ENCODE results near the gene PLXDC2. TPM values are rescaled to one million over a fixed set of nuclear protein-coding genes. Genes with fewer than 3 reads are reported as not detected.

Gene PLXDC2
- total and polyA plus RNA-seq, 2 donors (not counting 1 experiment from before 2014, with no cell fraction given), result 0.07 TPM

GRCh38 chr10:20271490-20271889, 455.3 kb downstream of the PLXDC2 start:
- no peak overlapping the region for H2AFZ ChIP-seq (ENCODE audit: insufficient read depth, low read depth, low read length, poor library complexity, severe bottlenecking)
- H3K36me3 ChIP-seq (replicated peaks in 1 of 2; ENCODE audit: control extremely low read depth in 1 of 2, control insufficient read depth in 1 of 2, extremely low read depth in 1 of 2, insufficient read depth in 2 of 2, low read length in 1 of 2), result no peaks in the 10 kb centered on the region
- Mint-ChIP-seq H3K4me3 (no peak overlapping the region), H3K27ac (no peak overlapping the region), H3K9me3 (ENCODE audit: insufficient read depth) (peaks cover 7% of the 10 kb centered on the region), H3K4me1 (no peaks in the 10 kb centered on the region), H3K27me3 (no peaks in the 10 kb centered on the region)
- no peaks in the 10 kb centered on the region for H3K9me3 ChIP-seq (ENCODE audit: control extremely low read depth in 1 of 3, control insufficient read depth in 2 of 3, insufficient read depth in 1 of 3, low read length in 2 of 3)
- WGBS (ENCODE audit: insufficient coverage), result no CpG with 5 or more reads among the region's 2 CpGs
- no peaks in the 10 kb centered on the region for H3K79me2 ChIP-seq (ENCODE audit: control insufficient read depth, insufficient read depth, low read length)
- H3K27me3 ChIP-seq (replicated peaks in 1 of 4; ENCODE audit: control extremely low read depth in 1 of 4, control insufficient read depth in 3 of 4, insufficient read depth in 4 of 4, low read length in 3 of 4), result no peaks in the 10 kb centered on the region
- no peaks in the 10 kb centered on the region for H3K4me1 ChIP-seq (ENCODE audit: control insufficient read depth in 2 of 2, insufficient read depth in 2 of 2, low read length in 2 of 2)
- ATAC-seq (ENCODE audit: low read depth) (no peak), DNase-seq (no peak)
- TF ChIP-seq EZH2 (IDR thresholded peaks at IDR 0.05; ENCODE audit: borderline replicate concordance, insufficient read depth, low read depth, low read length, poor library complexity, severe bottlenecking) (no peak), CTCF (IDR thresholded peaks at IDR 0.05) (no peak)
- ChIA-PET CTCF (no interaction called here), POLR2A (no interaction called here)
- no peak overlapping the region for H3K27ac ChIP-seq (ENCODE audit: low read length in 2 of 2)
- H4K20me1 ChIP-seq (ENCODE audit: control insufficient read depth, insufficient read depth, low read length, poor library complexity, severe bottlenecking), result no peaks in the 10 kb centered on the region
- H3K4me2 ChIP-seq (replicated peaks; ENCODE audit: low read depth, low read length, poor library complexity, severe bottlenecking), result no peak overlapping the region
- intact Hi-C loops (cut with micrococcal nuclease), result no loop called here
- H3K9ac ChIP-seq (ENCODE audit: low read length), result no peak overlapping the region
- H3K4me3 ChIP-seq (ENCODE audit: control extremely low read depth in 1 of 5, extremely low read depth in 1 of 5, insufficient read depth in 1 of 5, low read depth in 2 of 5, low read length in 4 of 5), result no peak overlapping the region

GRCh38 chr10:20272608-20273007, 456.4 kb downstream of the PLXDC2 start:
- Mint-ChIP-seq H3K4me3 (no peak overlapping the region), H3K9me3 (ENCODE audit: insufficient read depth) (peaks cover 7% of the 10 kb centered on the region), H3K27ac (no peak overlapping the region), H3K4me1 (no peaks in the 10 kb centered on the region), H3K27me3 (no peaks in the 10 kb centered on the region)
- no peak overlapping the region for H3K4me3 ChIP-seq (ENCODE audit: control extremely low read depth in 1 of 5, extremely low read depth in 1 of 5, insufficient read depth in 1 of 5, low read depth in 2 of 5, low read length in 4 of 5)
- no peaks in the 10 kb centered on the region for H4K20me1 ChIP-seq (ENCODE audit: control insufficient read depth, insufficient read depth, low read length, poor library complexity, severe bottlenecking)
- ATAC-seq (ENCODE audit: low read depth) (no peak), DNase-seq (no peak)
- no peak overlapping the region for H3K9ac ChIP-seq (ENCODE audit: low read length)
- no peaks in the 10 kb centered on the region for H3K79me2 ChIP-seq (ENCODE audit: control insufficient read depth, insufficient read depth, low read length)
- H3K9me3 ChIP-seq (ENCODE audit: control extremely low read depth in 1 of 3, control insufficient read depth in 2 of 3, insufficient read depth in 1 of 3, low read length in 2 of 3), result no peaks in the 10 kb centered on the region
- 88% methylated on average over 1 of the region's 2 CpGs for WGBS (ENCODE audit: insufficient coverage)
- no peak for TF ChIP-seq EZH2 (IDR thresholded peaks at IDR 0.05; ENCODE audit: borderline replicate concordance, insufficient read depth, low read depth, low read length, poor library complexity, severe bottlenecking)
- TF ChIP-seq CTCF (IDR thresholded peaks at IDR 0.05), result no peak
- H3K4me1 ChIP-seq (ENCODE audit: control insufficient read depth in 2 of 2, insufficient read depth in 2 of 2, low read length in 2 of 2), result no peaks in the 10 kb centered on the region
- ChIA-PET POLR2A (no interaction called here), CTCF (no interaction called here)
- H3K4me2 ChIP-seq (replicated peaks; ENCODE audit: low read depth, low read length, poor library complexity, severe bottlenecking), result no peak overlapping the region
- intact Hi-C loops (cut with micrococcal nuclease), result no loop called here
- no peak overlapping the region for H3K27ac ChIP-seq (ENCODE audit: low read length in 2 of 2)
- H2AFZ ChIP-seq (ENCODE audit: insufficient read depth, low read depth, low read length, poor library complexity, severe bottlenecking), result no peak overlapping the region
- no peaks in the 10 kb centered on the region for H3K36me3 ChIP-seq (replicated peaks in 1 of 2; ENCODE audit: control extremely low read depth in 1 of 2, control insufficient read depth in 1 of 2, extremely low read depth in 1 of 2, insufficient read depth in 2 of 2, low read length in 1 of 2)
- H3K27me3 ChIP-seq (replicated peaks in 1 of 4; ENCODE audit: control extremely low read depth in 1 of 4, control insufficient read depth in 3 of 4, insufficient read depth in 4 of 4, low read length in 3 of 4), result no peaks in the 10 kb centered on the region

Measured in B cell (primary cell).